Stimulated activated CD4-positive, alpha-beta T cell treated with anti-CD3 and anti-CD28 coated beads, Interleukin-12 subunit alpha, Interleukin-12 subunit beta, amount 100 ng/mL, for 48 hours (primary cell): Measurements from ENCODE around the gene CFAP61.

Experiments
- DNase-seq, 3 donors: peaks; one replicate each; pipeline ENCODE4 v3.0.0-alpha.2; 2020; ENCODE audit warnings: low read depth in 2 of 3, low spot score in 1 of 3

The CFAP61 gene

DNA sequence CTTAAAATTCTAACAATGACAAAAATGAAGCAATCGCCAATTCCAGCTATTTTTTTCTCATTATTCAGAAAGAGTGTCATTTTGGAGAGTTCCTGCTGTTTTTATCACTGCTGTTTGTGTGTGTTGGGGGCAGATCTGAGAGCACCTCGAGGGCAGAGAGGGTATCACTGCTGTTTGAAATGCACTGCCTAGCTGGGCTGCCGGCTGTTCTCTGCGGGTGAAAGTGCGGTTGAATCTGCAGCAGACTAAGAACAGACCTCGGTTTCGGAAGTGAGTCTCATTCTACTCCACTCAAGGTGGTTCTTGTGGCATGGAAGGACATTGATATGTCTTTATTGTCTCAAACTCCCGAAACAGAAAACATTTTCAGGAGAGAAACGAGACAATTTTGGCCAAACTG is 333.9 kb downstream of the CFAP61 start:
- no peak for DNase-seq

DNA sequence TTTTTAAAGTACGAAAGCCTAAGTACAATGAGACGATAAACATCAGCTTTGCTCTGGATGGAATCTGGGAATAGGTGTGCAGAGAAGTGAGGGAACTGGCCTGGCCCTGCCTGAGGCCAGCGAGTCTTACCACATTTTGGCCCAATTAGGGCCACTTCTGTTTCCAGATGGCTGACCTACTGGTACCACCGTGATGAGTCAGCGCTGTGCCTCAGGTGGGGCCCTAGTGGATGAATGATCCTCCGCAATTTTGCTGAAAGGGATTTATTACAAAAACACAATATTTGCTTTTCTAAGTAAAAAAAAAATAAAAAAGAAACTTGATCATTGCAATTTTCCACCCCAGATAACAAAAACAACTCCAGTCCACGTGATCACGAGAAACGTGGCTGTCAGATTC is 338.1 kb downstream of the CFAP61 start:
- DNase-seq, result no peak

DNA sequence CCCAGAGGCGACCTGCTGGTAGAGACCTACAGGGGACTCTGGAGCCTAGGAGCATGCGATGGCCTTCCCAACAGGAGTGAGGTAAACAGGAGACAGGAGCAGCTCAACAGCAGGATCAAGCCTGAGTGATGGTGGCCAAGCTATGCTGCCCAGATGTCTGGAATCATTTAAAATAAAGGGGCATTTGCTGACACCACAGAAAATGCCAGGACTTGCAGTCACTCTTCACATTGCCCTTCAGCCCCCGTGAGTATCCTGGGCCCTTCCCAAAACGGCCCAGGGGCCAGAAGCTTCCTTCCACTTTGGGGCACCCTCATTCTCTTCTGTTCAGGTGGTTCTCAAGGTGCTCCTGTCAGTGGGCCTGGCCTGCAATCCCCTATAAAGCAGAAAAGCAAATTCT is 338.8 kb downstream of the CFAP61 start:
- DNase-seq, result no peak

DNA sequence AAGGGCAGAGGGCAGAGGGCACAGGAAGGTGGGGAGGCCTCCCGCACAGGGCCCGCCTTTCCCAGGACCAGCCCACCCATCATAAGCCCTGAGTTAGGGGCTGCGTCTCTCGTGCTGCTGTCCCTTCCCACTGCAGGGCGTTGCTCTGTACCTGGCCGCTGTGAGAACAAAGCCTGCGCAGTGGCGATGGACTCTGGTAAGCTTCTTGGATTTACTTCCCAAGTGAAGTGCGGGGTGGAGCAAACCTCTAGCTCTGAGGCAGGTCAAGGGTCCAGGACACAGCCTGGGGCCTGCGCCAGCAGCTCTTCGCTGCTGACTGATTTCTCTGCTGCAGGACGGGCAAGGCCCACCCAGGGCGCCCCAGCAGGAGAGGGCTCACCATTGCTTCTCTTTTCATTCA is 339.4 kb downstream of the CFAP61 start:
- no peak for DNase-seq

DNA sequence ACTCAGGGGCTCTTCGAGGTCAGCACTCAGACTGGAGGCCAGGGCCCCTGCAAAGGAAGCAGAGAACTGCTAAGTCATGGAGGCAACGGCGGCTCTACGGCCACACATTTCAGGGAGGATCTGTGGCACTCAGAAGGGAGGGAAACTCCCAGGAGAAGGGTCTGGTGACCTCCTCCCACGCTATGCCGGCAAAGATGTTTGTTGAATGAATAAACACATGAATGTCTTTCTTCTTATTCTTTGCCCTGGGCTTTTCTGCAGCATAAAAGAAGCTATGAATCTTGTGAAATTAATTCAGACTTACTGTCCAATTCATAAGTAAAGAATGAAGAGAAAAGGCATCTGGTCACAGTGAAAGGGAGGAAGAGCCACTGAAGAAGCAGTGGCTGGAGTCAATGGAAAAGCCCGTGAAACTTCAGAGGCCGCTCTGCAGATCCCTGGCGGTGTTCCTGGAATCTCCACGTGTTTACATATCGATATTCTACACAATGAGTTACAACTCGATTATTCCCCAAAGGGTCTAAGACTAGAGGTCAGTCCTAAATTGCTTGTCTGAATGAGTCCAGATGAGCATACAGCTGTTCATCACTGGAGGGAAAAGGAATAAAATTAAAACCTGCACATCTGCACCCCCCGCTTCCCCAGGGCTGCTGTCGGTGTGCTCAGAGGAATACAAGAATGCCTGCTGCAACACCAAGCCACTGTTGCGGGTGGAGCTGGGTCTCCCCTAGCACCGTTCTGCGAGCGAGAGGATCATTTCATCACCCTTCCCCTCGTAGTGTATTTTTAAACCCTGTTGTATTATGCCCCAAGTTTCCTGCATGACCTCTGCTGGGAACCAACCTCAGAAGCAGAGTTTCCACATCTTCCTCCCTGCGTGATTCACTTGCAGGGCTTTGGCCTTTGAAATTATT is 341.1 kb downstream of the CFAP61 start:
- DNase-seq, result no peak

DNA sequence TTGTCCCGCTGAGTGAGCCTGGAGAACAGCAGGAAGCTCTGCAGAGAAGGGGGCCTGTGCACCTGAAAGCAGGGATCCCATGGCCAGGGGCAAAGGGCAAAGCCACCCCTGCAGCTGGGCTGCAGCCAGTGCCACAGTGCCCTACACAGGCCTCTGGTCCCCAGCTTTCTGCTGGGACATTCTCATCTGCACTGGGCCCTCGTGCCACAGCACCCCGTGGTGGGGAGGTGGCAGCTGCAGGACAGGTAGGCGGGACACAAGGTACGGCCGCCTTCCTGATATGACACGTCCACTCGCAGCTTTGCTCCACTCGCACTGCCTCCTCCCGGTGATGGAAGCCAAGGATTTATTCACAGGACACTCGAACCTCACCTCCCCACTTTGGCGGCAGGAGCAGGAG is 342.8 kb downstream of the CFAP61 start:
- no peak for DNase-seq

DNA sequence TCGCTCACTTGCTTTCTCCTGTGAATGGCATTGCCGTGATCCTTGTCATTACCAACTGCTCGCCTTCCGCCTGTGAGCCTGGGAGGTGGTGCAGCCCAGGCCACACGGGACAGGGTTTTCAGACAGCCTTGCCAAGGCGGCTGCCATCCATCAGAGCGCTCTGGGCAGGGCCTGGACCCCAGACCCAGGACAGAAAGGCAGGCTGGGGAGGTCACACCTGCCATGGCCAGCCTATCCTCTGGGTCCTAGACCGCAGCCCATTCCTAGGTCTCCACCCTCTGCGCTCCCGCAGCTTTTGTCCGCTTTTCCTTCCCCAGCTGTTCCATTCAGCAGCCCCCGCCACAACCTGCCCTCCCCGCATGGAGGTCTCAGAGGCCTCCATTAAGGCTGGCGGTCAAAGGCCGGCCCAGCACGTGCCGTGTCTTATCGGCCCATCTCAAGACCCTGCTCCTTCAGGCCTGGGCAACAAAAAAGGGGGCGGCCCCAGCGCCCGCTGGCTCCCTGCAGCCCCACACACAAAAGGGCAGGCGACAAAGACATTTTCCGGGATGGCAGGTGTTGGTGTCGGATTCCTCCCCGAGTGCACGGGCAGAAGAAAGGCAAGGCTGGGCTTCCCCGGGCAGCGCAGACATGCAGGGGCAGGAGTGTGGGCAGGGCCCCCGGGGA is 343.7 kb downstream of the CFAP61 start:
- no peak for DNase-seq

DNA sequence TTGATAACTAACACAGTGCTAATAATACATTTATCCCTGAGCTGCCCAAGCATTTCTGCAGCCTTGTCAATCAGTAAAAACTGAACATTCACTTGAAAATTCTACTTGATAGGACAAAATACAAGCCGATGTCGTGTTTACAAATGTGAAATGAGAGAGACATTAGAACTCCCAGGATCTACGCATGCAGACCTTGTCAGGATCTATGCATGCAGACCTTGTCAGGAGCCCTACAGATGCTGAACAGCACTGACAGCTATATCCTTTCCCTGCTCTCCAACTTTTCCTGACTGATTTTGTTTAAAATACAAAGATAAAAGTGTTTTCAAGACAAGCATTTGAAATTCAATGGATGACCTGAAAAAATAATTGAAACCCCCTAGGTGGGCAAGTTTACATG is 344.5 kb downstream of the CFAP61 start:
- no peak for DNase-seq

DNA sequence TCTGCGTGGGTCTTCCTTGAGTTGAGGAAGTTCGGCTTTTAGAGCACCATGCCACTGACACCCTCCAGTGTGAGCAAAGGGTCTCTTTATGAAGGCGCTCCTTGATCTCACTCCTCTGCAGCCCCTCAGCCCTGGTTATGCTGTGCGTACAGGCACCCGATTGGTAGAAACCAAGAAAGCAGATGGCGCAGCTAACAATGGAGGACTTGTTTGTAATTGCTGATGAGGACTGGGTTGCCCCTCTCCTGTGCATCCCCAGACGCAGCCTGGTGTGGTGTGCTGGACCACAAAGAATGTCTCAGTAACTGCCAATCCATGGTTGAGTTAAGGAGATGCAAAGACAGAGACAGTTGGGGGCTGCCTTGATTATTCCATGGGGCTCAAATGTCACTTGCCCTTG is 345.8 kb downstream of the CFAP61 start:
- DNase-seq, result no peak

DNA sequence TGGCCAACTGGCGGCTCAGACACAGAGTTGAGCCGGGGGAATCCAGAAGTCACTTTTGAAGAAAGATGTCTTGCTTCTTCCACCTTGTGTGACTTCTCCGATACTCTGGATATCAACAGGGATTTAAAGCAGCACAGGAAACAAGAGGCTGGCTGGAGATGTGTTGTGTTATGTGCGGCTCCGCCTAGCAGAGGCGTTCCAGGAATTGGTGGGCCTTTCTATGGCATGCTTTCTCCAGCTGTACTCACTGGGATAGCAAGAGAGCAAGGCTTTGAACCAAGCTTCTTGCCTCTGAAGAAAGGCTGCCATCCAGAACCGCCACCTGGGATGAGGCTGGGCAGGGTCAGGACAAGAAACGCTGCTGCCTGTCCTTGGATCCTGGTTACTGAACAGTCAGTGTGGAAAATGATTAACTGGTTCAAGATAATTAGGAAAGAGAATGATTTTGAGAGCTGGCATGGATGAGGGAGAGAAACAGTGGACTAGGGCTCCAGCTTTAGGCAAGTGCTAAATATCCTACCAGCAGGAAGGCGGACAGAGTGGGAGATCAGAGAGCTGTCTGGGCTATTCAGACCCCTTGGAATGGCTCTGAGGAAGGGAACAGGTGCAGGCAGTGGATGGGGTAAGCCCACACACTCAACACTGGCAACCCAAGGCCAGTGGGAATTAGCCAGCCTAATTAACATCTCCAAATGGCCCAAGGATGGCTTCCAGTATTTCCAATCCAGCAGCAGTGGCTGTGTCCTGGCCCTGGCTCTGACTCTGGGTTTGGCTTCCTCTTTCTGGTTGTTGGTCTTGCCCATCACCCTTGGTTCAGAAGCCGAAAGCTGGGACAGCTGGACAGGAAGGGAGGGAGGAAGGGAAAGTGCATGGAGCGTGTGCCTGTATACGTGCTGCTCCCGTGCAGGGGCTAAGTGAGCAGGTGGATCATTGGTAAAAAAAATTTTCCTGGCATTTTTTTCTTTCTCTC is 347.5 kb downstream of the CFAP61 start:
- no peak for DNase-seq

DNA sequence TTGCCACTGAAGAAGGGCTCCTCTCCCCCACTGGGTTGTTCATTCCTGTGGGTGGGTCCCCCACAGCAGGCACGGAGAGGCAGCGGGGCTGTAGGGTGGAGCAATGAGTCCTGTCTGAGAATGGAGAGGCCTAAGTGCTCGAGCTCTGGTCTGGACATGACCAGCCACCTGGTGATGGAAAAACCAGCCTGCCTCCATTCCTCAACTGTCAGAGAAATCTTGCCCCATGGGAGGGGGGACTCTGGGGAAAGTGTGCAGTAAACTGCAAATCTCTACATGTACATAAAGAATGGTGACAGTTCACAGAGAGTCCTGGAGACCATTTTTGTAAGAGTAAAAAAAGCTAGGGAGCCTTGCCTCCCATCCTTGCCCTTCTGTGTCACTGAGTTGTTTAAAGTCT is 349.7 kb downstream of the CFAP61 start:
- DNase-seq, result no peak

DNA sequence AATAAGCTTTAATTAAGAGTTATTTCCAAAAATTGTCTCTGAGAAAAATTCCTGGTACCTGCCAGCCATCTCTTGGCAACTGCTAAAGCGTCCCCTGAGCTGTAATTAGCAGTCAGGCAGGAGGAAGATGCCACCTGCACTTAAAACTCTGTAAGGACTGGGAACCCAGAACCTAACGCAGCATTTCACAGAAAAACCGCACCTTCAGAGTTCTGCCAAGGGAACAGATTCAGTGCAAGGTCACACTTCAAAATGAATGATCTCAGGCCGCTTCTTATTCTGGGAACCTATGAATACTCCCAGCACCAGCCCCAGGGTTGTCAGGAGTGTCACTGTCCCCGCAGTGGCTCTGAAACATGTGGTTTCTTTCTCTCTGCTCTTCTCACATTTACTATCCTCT is 352.3 kb downstream of the CFAP61 start:
- DNase-seq, result no peak

DNA sequence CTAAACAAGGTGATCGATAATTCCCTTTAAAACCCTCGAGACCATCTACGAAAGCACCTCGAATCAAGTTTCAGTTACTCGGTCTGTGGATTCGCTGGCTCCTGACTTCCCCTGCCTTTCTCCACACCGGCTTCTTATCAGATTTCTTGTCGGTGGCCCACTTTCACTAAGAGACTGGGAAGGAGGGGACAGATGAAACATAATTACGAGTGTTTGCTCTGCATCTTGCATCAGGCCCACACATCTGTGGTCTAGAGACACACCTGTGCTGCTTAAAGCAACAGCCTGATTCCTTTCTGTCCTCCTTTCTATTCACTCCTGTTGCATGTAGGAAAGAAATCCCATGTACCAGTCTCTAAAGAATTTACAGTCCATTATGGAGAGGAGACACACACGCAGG is 353.3 kb downstream of the CFAP61 start:
- DNase-seq, result no peak

DNA sequence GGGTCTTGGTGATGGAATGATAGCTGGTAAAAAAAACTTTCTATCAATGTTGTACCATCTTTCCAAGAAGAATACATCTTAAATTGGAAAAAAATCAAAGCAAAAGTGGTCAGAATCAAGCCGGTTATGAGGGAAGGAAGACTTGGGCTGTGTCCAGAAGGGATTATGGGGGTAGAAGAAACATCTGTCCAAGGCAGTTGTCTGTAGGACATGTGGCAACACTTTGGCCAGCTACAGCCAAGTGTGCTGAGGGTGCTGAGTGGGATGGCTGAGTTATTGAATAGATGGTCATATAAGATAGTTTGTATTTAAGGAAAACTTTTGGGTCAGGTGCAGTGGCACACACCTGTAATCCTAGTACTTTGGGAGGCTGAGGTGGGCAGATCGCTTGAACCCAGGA is 354.0 kb downstream of the CFAP61 start:
- DNase-seq, result no peak

DNA sequence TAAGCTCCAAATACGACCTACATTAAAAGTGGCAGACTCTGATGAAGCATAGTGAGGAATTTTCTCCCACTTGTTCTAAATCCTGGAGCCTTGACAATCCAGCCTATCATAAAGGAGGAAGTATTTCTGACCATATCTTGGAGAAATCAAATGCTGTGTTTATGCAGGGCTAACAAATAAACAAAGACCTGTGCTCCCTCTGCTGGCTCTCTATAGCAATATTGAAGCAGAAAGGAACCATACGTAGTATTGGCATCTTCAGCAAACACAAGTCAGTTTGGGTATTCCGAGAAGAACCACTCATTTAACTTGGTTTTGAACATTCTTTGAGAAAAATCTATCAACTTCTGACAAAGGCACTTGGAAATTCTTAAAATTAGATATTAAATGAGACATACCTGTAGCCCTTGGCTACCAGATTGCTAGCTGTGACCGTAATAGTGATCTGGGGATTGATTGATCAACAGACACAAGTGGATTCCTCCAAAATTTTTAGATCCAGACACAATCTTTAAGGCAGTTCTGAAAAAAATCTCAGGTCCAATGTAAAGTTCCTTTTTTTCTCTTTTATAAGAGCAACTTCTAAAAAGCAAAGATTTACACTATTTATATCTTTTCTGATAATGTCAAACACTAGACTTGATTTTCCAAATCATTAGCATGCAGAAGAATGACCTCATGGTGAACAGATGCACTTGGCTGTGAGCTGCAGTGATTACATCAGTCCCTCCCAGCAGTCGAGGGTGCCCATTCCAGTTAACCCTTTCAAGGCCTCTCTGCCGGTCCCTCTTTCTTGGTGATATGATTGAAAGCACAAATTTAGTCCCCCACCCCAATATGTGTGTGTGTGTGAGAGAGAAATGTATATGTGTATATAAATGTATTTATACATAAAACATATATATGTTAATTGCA is 355.8 kb downstream of the CFAP61 start:
- DNase-seq, result no peak

DNA sequence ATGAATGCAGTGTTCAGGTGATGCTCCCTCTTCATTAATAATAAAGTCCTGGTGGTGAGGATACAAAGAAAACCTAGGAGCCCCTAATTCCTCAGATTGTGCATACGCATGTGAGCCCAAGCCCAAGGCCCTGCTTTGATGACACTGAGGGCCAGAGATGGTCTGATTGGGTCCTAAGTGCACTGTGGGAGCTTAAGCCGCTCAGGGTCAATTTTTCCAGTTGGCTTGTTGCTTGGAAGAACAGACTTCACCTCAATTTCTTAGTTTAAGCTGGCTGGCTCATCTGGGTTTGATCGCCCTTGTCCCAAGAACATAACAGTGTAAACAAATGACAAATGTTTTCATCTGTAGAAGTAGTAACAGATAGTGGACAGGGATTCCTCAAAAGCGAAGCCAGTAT is 357.0 kb downstream of the CFAP61 start:
- no peak for DNase-seq
